CD1c-positive myeloid dendritic cell (primary cell): ENCODE data around the gene TMEM88.

Experiments
- DNase-seq: peaks from one replicate; pipeline ENCODE4 v3.0.0-alpha.2; 2016; ENCODE audit errors: extremely low spot score

The TMEM88 gene

DNA sequence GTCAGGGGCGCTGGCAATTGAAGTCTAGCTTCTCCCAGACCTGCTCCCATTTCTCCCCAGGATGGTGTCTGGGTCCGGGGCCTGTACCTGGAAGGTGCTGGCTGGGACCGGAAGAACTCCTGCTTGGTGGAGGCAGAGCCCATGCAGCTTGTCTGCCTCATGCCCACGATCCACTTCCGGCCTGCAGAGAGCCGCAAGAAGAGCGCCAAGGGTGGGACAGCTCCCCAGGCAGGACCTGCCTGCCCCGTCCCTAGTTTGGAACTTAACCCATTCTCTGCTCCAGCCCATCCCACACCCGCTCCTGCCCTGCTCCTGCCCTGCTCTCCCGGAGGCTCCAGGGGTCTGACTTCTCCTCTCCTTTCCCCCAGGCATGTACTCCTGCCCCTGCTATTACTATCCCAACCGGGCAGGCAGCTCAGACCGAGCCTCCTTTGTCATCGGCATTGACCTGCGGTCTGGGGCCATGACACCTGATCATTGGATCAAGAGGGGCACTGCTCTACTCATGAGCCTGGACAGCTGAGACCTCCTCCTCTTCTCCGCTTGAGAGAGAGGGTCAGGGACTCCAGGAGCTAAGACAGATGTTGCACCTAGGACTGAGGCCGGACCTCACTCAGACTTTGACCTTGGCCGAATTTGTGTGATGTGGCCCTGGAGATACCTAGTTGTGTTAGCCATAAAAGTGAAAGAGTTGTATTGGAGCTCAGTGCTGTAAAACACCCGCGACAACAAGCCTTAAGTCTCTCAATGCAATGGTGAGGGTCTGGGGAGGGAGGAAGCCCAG lies 21.7 kb upstream of the TMEM88 start:
- no peak for DNase-seq

DNA sequence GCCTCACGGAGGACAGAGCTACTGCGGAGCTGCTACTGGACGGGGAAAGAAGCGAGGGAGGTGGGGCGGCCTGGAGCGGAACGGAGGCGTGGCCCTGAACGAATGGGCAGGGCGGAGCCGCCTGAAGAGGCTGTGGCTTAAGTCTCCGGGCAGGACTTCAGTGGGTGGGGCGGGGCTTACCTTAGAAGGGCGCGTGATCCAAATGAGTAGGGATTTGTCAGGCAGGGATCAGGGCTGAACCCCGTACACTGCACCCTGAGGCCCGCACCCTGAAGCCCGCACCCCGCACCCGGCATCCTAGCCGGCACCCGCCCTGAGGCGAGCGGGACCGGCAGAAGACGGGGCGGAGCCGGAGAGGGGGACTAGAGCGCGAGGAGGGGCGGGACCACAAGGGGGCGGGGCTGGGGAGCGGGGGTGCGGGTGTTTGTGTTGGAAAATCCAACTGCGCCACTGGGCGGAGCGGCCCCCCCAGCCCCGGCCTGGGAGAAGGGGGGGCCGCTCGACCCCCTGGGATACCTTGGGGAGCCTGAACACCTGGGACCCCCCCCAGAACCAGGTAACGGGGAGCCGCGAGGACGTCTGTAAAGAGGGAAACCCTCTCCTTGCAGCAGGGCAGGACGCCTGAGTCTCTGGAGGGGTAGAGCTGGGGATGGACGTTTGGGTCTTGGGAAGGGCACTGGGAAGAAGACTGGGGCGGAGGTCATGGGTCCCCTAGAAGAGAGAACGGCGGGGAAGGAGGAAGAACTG lies 20.9 kb upstream of the TMEM88 start, which contains the start of gene KDM6B:
Gene KDM6B, plus strand, starts transcription at position 423 of the 747 bp plus-strand sequence. CDS start 11,338 bp downstream, outside the sequence.
- DNase-seq, result peak; percentile 94

DNA sequence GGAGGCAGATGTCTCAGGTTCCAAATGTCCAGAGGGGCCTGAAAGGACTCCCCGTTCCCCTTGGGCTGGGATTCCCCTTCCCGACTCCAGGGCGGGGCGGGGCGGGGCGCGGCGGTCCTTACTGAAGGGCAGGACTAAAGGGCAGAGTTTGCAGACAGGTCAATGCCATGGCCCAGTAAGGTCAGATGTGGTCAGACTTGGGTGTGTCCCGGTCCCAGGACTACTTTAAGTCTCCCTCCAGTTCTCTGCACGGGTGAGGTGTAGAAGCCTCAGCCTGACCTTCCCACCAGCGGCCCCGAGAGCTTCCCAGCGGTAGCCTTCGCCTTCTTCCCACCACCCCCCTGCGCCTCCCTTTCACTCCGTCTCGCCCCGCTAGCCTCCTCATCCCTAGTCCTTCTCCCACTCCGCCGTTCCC lies 20.3 kb upstream of the TMEM88 start:
- DNase-seq, result peak; percentile 88

DNA sequence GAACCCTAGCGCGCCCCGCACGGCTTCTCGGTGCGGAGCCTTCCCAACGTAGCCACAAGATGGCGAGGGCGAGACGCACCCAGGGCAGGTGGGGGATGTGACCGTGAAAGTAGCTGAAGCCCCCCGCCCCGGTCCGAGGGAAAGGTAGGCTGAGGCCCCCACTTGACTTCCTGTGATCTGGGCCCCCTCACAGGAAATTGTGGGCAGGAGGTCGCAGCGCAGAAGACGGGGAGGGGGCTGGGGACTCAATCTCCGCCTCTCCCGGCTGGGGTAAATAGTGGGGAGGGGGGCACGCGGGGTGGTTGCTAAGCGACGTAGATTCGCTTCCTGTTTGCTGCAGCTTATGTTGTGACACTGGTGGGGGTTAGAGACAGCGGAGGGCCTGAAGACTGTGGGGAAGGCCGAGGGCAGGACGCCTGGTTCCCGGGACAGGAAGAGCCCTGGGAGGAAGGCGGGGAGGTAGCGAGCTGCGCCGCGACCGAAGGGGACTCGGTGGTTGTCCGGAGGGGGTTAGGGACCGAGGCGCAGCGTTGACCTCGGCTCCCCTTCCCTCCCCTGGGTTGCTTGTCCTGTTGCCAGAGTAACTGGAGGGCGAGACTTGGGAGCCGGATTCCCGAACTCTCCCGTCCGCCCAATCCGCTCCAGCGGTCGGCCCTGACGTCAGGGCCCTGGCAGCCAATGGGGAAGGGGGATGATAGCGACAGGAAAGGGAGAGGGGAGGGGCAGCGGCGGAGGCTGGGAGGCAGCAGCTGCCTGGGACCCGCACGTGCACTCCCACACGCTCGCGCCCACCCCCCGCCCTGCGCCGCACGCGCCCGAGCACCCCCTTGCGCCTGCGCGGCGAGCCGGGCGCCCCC lies 19.7 kb upstream of the TMEM88 start:
- peak; percentile 97 for DNase-seq

DNA sequence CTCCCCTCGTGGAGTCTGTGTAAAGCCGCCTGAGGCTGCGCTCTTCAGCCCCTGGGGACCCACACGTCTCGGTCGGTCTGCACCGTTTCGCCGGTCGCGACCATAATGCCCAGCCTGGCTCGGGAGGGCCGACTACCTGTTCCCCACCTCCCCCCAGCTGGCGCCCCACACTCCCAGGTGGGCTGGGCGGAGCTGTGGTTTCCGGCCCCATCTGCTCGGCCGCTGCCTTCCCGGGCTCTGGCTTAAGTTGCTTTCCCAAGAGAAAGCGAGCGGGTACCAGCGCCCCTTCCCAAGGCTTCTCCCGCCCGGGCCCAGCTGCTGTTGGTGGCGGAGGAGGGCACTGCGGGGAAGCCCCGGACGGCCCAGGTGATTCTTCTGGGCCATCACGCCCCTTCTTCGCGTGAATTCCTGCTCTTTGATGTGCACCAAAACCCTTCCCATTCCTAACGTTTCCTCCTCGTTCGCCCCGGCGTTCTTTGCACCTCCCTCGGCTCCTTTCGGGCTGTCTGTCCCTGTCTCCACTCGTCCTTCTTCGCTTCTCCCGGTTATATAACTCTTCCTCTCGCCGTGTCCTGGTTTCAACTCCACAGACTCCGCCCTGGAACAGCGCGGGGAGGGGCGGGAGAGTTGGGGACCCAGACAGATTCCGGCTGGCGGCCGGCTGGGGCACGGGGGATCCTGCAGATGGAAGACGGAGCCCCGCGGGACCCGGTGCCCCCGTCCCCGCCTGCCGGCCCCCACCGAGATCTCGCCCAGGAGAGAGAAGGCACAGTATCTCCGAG lies 18.9 kb upstream of the TMEM88 start:
- DNase-seq, result no peak

DNA sequence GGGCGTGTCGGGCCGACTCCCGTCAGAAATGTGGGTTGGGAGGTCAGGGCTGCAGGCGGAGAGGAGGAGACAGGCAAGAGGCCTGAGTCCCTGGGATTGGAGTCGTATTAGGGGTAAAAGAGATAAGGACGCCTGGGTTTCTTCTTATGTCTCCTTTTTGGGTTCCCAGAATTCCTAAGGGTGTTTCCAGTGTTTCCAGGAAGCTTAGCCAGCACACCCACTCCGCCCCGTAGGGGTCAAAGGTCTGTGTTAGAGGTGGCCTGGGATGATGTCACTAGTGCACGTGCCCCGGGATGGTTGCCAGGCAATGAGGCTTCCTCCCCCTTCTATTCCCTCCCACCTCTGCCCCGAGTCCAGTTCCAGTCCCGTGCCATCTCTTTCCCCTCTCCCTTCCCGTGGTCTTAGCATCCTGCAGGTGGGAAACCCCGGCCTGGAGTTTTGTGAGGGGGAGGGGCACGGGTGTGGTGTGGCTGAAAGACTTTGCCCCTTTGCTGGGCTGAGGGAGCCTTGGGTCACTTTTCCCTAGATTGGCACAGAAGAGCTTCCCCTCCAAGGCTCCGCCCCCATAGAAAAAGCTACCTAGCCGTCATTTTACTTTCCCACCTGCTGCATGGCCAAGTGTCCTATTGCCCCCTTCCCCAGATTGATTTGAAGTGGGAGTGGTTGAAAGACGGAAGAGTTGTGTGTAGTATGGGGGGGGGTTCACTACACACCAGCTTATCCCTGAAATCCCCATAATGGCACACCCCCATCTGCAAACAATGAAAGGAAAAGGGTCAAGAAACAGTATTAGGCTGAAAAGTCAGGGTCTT lies 18.1 kb upstream of the TMEM88 start:
- DNase-seq, result peak; percentile 95

DNA sequence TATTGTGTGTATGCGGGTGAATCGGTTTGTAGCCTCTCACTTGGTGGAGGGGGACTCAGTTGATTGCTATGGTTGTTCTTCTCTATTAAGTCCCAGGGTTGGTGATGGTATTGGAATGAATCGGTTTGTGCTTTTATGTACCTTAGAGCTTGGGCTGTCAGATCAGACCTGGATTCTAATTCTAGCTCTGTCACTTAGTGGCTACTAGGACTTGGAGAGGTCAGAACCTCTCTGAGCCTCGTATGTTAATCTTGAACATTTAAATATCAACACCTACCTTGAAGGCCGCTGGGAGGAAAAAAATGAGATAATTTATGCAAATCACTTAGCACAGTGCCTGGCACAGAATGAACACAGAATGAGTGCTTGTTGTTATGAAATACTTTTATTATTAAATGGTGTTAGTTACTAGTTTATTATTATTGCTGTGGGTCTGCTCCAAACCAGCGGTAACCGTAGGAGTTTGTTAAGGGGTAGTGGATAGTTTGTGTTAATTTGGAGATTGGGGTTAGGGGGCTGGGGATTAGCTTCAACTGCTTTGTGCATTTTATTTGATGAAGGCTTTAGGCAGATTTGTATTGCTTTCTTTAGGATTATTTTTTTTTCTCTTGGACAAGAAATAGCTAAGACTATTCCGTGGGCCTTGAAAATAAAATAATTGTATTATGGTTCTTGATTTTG lies 17.3 kb upstream of the TMEM88 start:
- peak; percentile 54 for DNase-seq

DNA sequence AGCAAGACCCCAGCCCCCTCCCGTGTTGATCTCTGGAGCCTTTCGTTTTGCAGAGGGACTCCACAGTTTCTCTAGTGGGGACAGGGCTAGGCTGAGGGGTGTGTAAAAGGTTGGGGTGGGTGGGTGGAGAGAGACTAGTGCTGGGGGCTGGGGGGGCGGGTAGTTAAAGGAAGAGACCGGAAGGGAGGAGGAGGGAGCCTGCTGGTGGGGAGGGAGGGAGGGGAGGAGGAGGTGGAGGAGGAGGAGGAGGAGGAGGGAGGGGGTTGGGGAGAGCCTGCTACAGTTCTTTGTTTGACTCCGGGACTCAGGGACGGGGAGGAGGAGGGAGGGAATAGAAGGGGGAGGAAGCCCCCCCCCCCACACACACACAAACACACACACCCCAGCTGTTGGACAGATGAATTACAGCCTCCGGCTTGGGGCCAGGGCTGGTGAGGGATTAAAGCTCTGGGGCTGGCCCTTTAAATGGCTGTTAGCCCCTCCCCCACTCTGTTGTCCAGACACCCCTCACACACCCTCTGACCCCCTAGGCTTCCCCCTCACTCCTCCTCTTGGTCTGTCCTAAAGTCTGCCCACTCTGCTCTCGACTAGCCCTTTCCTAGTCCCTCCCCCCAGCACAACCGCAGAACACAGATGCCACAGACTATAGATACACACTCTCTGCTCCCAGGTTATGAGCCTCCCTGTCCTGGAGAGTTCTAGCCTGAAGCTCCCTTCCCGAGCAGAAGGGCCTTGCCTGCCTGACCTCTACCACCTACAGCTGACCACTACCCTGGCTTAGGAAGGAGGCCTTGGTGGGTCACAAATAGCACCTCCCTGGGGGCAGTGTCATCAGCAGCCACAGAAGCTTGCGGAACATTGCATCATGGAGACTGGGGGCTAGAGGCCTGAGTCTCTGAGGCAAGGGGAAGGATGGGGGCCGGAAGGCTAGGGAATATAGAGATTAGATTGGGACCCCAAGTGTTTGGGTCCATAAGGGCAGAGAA lies 16.5 kb upstream of the TMEM88 start:
- peak; percentile 65 for DNase-seq

DNA sequence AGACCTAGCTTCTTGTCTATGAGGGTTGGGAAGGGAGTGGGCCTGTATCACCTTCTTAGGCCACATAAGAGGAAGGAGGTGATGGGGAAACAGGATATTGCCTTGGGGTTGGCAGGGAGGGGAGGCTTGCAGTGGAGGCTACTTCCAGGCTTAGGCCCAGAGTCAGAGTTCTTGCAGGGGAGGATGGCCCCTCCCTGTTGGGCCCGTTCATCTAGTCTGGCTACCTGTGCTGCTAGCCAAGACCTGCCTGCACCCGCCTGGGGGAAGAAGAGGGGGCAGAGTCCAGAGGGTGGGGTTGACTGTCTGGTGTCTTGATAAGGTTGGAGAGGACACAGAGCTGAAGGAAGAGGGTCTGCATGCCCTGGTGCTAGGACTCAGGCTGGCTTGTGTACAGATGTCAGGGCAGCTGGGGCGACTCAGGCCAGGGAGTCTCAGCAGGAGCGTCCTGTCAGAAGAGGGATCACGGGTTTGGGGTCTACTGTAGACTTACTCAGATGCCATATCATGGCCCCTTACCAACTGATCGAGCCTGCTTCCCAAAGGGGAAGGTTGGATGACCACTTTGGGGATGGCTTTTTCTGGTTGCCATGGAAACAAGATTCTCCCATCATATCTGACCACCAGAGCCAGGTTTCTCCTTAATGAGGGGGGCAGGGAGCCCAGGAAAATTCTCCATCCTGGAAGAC lies 15.5 kb upstream of the TMEM88 start:
- peak; percentile 62 for DNase-seq

DNA sequence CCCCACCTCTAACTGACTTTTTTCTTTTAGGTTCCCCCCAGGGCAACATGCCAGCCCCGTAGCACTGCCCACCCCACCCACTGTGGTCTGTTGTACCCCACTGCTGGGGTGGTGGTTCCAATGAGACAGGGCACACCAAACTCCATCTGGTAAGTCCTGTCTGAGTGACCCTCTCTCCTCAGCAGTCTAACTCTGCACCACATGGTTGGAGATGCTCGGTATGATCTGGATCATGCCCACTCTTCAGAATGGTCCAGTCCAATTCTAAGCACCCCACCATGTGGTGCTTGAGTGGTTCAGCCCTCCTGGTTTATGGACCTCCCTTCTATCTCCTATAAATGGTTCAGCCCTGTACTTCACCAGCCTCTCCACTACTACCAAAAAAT lies 15.0 kb upstream of the TMEM88 start:
- peak; percentile 13 for DNase-seq

DNA sequence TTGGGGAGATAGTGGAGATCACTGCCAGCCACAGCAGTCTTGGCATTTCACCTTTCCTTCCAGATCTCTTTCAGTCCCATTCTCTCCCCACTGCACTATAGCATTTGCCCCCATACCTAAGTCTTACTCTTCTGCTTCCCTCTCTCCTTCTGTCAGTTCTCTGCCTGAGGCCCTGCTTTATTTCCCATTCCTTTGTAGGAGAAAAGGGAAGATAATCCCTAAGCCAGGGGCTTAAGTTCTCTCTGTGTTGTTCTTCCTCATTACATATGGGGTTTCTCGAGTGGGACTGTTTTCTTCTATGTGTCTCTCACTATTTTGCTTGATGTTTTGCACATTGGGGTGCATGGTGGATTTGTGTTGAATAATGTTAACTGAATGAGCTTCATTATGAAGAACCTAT lies 14.4 kb upstream of the TMEM88 start:
- peak; percentile 33 for DNase-seq

DNA sequence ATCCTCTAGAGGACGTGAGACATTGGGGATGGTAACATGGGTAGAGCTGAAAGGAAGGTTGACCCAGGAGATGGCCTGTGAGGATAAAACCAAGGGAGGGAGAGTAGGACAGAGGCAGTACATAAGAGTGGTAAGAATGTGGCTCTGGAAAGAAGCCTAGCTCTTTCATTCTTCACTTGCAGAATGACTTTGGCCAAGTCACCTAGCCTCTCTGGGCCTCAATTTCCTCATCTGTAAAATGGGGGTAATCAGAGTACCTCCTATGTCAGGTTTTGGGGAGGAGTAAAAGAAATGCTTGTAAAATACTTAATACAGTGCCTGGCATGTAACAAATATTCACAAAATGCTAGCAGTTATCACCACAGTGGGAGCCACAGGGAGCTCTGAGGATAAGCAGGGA lies 14.0 kb upstream of the TMEM88 start:
- no peak for DNase-seq

DNA sequence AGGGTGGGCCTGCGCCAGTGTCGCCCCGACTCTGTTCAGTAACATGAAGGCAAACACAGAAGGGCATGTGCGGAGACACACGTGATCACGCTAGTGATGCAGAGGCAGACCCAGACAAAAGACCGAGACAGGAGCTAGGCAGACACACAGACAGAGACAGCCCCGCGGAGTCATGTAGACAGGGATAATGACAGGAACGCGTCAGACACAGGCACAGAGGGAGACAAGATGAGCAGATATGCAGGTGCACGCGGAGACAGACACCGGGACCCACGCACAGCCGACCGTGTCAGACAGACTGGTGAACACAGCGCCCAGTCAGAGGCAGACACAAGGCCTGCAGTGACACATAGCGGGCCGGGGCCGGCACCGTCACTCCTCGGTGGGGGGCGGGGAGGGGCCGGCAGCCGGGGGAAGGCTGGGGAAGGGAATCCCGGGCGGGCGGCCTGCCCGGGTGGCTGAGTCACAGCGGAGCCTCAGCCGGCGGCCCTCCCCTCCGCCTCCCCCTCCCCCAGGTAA lies 13.4 kb upstream of the TMEM88 start:
- peak; percentile 93 for DNase-seq

DNA sequence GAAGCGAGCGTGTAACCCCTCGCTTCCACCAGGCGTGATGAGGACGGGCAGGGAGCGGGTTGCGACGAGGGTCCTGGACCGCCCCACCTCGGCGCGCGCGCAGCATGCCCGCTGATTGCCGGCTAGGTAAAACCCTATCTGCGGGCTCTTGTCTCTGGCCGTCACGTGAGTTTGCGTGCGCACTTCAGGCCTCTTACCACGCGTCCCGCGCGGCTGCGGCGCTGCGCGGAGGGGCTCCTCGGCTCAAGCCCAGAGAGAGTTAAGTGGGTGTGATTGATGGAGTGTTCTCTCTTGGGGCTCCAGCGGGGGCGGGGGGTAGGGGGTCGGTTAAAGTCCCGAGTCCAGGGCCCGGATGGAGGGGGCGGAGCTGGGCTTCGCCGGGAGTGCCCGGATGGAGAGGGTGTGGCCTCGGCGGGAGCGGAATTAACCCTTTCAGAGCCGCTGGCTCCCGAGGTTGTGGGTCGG lies 12.9 kb upstream of the TMEM88 start:
- peak; percentile 88 for DNase-seq

DNA sequence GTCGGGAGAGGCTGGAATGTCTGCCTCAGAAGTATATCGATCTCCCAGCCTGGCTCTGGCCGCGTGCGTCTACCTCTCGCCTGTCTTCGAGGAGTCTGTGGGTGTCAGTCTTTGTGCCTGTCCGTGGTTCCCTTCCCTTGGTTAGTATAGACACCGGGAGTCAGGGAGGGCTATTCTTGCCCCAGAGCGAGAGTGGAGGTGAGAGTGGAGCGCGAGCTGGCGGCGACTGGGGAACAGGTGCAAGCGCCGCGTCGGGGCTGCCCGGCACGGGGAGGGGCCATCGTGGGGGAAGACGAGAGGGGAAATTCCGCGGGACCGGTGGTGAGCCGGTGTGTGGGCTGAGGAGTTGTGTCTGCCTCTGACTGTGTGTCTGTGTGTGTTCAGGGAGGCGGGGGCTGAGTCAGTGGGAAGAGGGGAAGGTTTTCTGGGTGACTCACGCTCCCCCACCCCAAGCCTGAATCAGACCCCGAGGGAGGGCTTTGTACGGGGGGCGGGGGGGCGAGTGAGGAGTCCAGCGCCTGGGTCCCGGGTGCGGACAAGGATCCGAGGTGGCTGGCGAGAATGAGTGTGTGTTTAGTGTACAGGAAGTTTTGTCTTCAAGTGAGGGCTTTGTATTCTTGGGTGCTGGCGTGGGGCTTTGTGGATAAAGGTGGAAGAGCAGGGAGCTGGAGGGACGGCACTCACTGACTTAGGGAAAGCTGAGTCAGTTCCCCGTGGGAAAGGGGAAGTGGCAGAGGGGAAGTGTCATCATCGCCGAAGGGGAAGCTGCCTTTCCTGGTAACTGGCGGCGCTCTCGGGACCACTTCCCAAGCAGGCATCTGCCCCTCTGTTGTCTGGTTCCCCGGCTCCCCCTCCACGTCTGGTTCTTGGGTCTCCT lies 12.2 kb upstream of the TMEM88 start:
- peak; percentile 97 for DNase-seq

DNA sequence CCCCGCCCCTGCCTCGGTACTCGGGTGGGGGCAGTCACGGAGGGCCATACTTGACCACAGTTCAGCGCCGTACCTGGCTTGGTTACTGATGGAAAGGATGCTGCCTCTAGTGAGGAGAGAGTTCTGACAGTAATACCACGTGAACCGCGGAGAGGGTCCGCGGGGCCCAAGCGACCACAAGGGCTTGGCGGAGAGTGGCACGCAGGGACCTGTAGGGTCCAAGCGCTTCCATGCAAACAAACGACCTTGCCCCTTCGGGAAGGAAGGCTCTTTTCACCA lies 11.7 kb upstream of the TMEM88 start:
- no peak for DNase-seq
